ENCODE measurements around the gene WDR81. TPM values are rescaled to one million over a fixed set of nuclear protein-coding genes. Genes with fewer than 3 reads are reported as not detected.

WDR81 gene
- polyA plus RNA-seq, 1 donor (not counting 4 experiments of a cell fraction or from before 2014, with no cell fraction given) = 4.2 TPM

GRCh38 chr17:1724869-1725641, 551 bp downstream of the WDR81 start:
- DNase-seq (ENCODE audit: low read depth, low spot score) (no peak), FAIRE-seq (no peak)
- H3K4me1 ChIP-seq (ENCODE audit: control insufficient read depth, extremely low read depth, insufficient read depth, low read length) = peaks cover 12% of the 10 kb centered on the region
- H3K4me3 ChIP-seq (ENCODE audit: control insufficient read depth in 2 of 3, extremely low read depth in 1 of 3, insufficient read depth in 2 of 3, low read depth in 1 of 3, low read length in 3 of 3) = peak overlapping the region; percentile 69 to 79 (median 76)
- H3K36me3 ChIP-seq (ENCODE audit: control insufficient read depth in 2 of 2, extremely low read depth in 1 of 2, insufficient read depth in 2 of 2, low read length in 2 of 2) = peaks cover 5 to 9% of the 10 kb centered on the region in 2 experiments
- no peaks in the 10 kb centered on the region for H3K9me1 ChIP-seq (ENCODE audit: control insufficient read depth, extremely low read depth, insufficient read depth, low read length)
- H3K27me3 ChIP-seq (ENCODE audit: control insufficient read depth, extremely low read depth, insufficient read depth, low read length) = no peaks in the 10 kb centered on the region
- H3K27ac ChIP-seq (ENCODE audit: control insufficient read depth, insufficient read depth, low read length) = peak overlapping the region; percentile 47
- H3K79me2 ChIP-seq (ENCODE audit: control insufficient read depth, insufficient read depth, low read length) = peaks cover 13% of the 10 kb centered on the region
- H3K9me3 ChIP-seq (ENCODE audit: control insufficient read depth, low read depth, low read length) = no peaks in the 10 kb centered on the region
- H2AFZ ChIP-seq (ENCODE audit: control insufficient read depth, low read length) = peak overlapping the region; percentile 56
- no peaks in the 10 kb centered on the region for H4K20me1 ChIP-seq (ENCODE audit: control insufficient read depth, extremely low read depth, insufficient read depth, low read length)
- TF ChIP-seq CTCF (optimal IDR thresholded peaks at IDR 0.05 in 1 of 3, IDR thresholded peaks at IDR 0.05 in 1 of 3, conservative IDR thresholded peaks at IDR 0.05 in 1 of 3; ENCODE audit: extremely low read depth in 1 of 3, insufficient read depth in 2 of 3, low read length in 3 of 3) (no peak), EZH2 (IDR thresholded peaks at IDR 0.05; ENCODE audit: low read length) (no peak)
- peak overlapping the region; percentile 74 for H3K9ac ChIP-seq (ENCODE audit: control insufficient read depth, extremely low read depth, insufficient read depth, low read length)
- dilution Hi-C loops (cut with MboI; ENCODE audit: extremely low pct_ligation_motif_present, low sequenced_read_pairs) = no loop called here
- H3K4me2 ChIP-seq (ENCODE audit: control insufficient read depth, extremely low read depth, insufficient read depth, low read depth, low read length) = peak overlapping the region; percentile 83

- dilution Hi-C loops (cut with MboI; ENCODE audit: extremely low pct_ligation_motif_present, low sequenced_read_pairs) = no loop called here
- H4K20me1 ChIP-seq (ENCODE audit: control insufficient read depth, extremely low read depth, insufficient read depth, low read length) = no peaks in the 10 kb centered on the region
- FAIRE-seq = no peak
- H2AFZ ChIP-seq (ENCODE audit: control insufficient read depth, low read length) = no peak overlapping the region
- H3K79me2 ChIP-seq (ENCODE audit: control insufficient read depth, insufficient read depth, low read length) = peaks cover 13% of the 10 kb centered on the region
- H3K4me3 ChIP-seq (ENCODE audit: control insufficient read depth in 2 of 3, extremely low read depth in 1 of 3, insufficient read depth in 2 of 3, low read depth in 1 of 3, low read length in 3 of 3) = peak overlapping the region; percentile 69 to 79 (median 76)
- H3K27me3 ChIP-seq (ENCODE audit: control insufficient read depth, extremely low read depth, insufficient read depth, low read length) = no peaks in the 10 kb centered on the region
- H3K4me1 ChIP-seq (ENCODE audit: control insufficient read depth, extremely low read depth, insufficient read depth, low read length) = peaks cover 11% of the 10 kb centered on the region
- no peaks in the 10 kb centered on the region for H3K9me1 ChIP-seq (ENCODE audit: control insufficient read depth, extremely low read depth, insufficient read depth, low read length)
- no peak for TF ChIP-seq CTCF (optimal IDR thresholded peaks at IDR 0.05 in 1 of 3, IDR thresholded peaks at IDR 0.05 in 1 of 3, conservative IDR thresholded peaks at IDR 0.05 in 1 of 3; ENCODE audit: extremely low read depth in 1 of 3, insufficient read depth in 2 of 3, low read length in 3 of 3)
- no peak for TF ChIP-seq EZH2 (IDR thresholded peaks at IDR 0.05; ENCODE audit: low read length)
- DNase-seq (ENCODE audit: low read depth, low spot score) = no peak
- no peak overlapping the region for H3K27ac ChIP-seq (ENCODE audit: control insufficient read depth, insufficient read depth, low read length)
- no peaks in the 10 kb centered on the region for H3K9me3 ChIP-seq (ENCODE audit: control insufficient read depth, low read depth, low read length)
- H3K9ac ChIP-seq (ENCODE audit: control insufficient read depth, extremely low read depth, insufficient read depth, low read length) = no peak overlapping the region
- peak overlapping the region; percentile 83 for H3K4me2 ChIP-seq (ENCODE audit: control insufficient read depth, extremely low read depth, insufficient read depth, low read depth, low read length)
- peaks cover 5 to 9% of the 10 kb centered on the region in 2 experiments for H3K36me3 ChIP-seq (ENCODE audit: control insufficient read depth in 2 of 2, extremely low read depth in 1 of 2, insufficient read depth in 2 of 2, low read length in 2 of 2)
Measured at GRCh38 chr17:1725642-1726511, 1.4 kb downstream of the WDR81 start.
